Spleen (tissue), 13 donors: ENCODE data around the gene XG. TPM values are rescaled to one million over a fixed set of nuclear protein-coding genes. Genes with fewer than 3 reads are reported as not detected.
"Not testable (repeated sequence)": the region's sequence is repeated elsewhere in the genome, so short reads cannot be mapped to it uniquely, and the experiment has no call there.

Source experiments
- DNase-seq: peaks from one replicate; pipeline ENCODE4 v3.0.0-alpha.2; 2020
- H3K27ac ChIP-seq, 8 donors: fragments of 200-600 bp; sonication (generic) in 7 of 8; 1 replicate in 4 of 8; 2 replicates in 4 of 8; pipeline versions ENCODE4 v1.5.0 to v1.8.0; 2016 to 2021; ENCODE audit warnings: inconsistent platforms in 4 of 8, mild to moderate bottlenecking in 4 of 8, moderate library complexity in 1 of 8
- H3K27me3 ChIP-seq, 7 donors: fragments of 200-600 bp; sonication (generic) in 6 of 7; replicated peaks in 1 of 7; 1 replicate in 4 of 7; 2 replicates in 3 of 7; pipeline versions ENCODE4 v1.5.0 to v1.8.0; 2016 to 2021; ENCODE audit warnings: inconsistent platforms in 3 of 7, mild to moderate bottlenecking in 1 of 7
- H3K36me3 ChIP-seq, 6 donors: fragments of 200-600 bp; sonication (generic) in 5 of 6; 1 replicate in 4 of 6; 2 replicates in 2 of 6; pipeline versions ENCODE4 v1.5.0 to v1.8.0; 2016 to 2021; ENCODE audit warnings: inconsistent platforms in 2 of 6
- H3K4me1 ChIP-seq, 6 donors: fragments of 200-600 bp; sonication (generic) in 5 of 6; 1 replicate in 3 of 6; 2 replicates in 3 of 6; pipeline versions ENCODE4 v1.5.0 to v1.8.0; 2016 to 2021; ENCODE audit warnings: inconsistent platforms in 3 of 6
- H3K4me3 ChIP-seq, 8 donors: fragments of 200-600 bp; sonication (generic) in 7 of 8; 1 replicate in 4 of 8; 2 replicates in 4 of 8; pipeline versions ENCODE4 v1.5.0 to v1.8.0; 2016 to 2021; ENCODE audit warnings: inconsistent platforms in 4 of 8, mild to moderate bottlenecking in 4 of 8, moderate library complexity in 2 of 8
- H3K9me3 ChIP-seq, 8 donors: fragments of 200-600 bp; sonication (generic) in 7 of 8; 1 replicate in 4 of 8; 2 replicates in 4 of 8; pipeline versions ENCODE4 v1.5.0 to v1.8.0; 2016 to 2021; ENCODE audit warnings: inconsistent platforms in 4 of 8
- CTCF ChIP-seq, 11 experiments: fragments of 200-600 bp in 7 of 11; fragments of 450-650 bp in 4 of 11; sonication (generic) in 4 of 11; IDR thresholded peaks in 8 of 11; conservative IDR thresholded peaks in 3 of 11; 1 replicate in 7 of 11; 2 replicates in 4 of 11; pipeline versions ENCODE4 v1.4.0 to v1.8.0; 2016 to 2021; ENCODE audit warnings: antibody characterized with exemption in 11 of 11, inconsistent platforms in 4 of 11, mild to moderate bottlenecking in 1 of 11
- POLR2A ChIP-seq, 3 donors: fragments of 450-650 bp; IDR thresholded peaks; one replicate each; pipeline ENCODE4 v1.5.1; 2017; ENCODE audit warnings: antibody characterized with exemption in 3 of 3, mild to moderate bottlenecking in 1 of 3
- POLR2AphosphoS5 ChIP-seq, 3 donors: sonication (generic); formaldehyde crosslinking; IDR thresholded peaks; one replicate each; pipeline ENCODE4 v1.5.1; 2017; ENCODE audit warnings: antibody characterized with exemption in 3 of 3
- WGBS, 5 donors: extraction: QIAGEN DNeasy Blood & Tissue Kit in 3 of 5; methylation state at CpG; one replicate each; pipeline versions ENCODE4 v1.1.5 to v1.1.7; 2013 to 2018; 5-methylcytosine and 5-hydroxymethylcytosine counted together
- intact Hi-C: fragments of 100-400 bp; cut with DNase I; formaldehyde crosslinking; loops from one replicate; pipeline ENCODE4 v1.15.0; 2023; ENCODE audit warnings: low total_unique reads
- long read RNA-seq, 2 donors: transcript quantifications; one replicate each; lab custom pipeline, GENCODE V29; 2026
- polyA plus RNA-seq, 3 donors: library from polyadenylated mRNA; stranded (reverse); fragments of 200-250 nt; gene quantifications; one replicate each; pipeline ENCODE4 v1.2.1, GENCODE V29; 2013
- total RNA-seq, 7 donors: library from RNA; depleted of rRNA in 3 of 7; stranded (reverse); fragments of >200 nt in 3 of 7; fragmentation: NEBNext Ultra II Directional in 4 of 7; extraction: Animal tissue kit (Norgen Biotek cat#: 25700) in 4 of 7; gene quantifications; one replicate each; pipeline versions ENCODE4 v1.1.0 to v1.2.1, GENCODE V29; 2016 to 2021
- donor health status: healthy with polysubstance abuse.
- donor health status: DM: no; HTN: no; CAD: no; lungs with moderate emphysema.
- donor health status: DM: no; HTN: no; CAD: no.
- donor health status: Bipolar disorder and iron deficiency.
- donor health status: healthy.
- donor health status: DM: no; HTN: no; CAD: no.
- donor health status: DM: yes; HTN: yes; CAD: no.

Gene XG
- total RNA-seq (under 1 TPM in 3 of 7 donors, not detected in 4; 0.19 to 0.87 (median 0.32) TPM), polyA plus RNA-seq (under 1 TPM; 0.03 to 0.22 (median 0.15) TPM)
- long read RNA-seq, donor 1: 0 reads
- long read RNA-seq, donor 2: 0 reads

- H3K36me3 ChIP-seq, H3K9me3 ChIP-seq, intact Hi-C loops, H3K4me3 ChIP-seq, H3K27ac ChIP-seq, DNase-seq, H3K27me3 ChIP-seq, H3K4me1 ChIP-seq: not testable (repeated sequence)
- WGBS, 5 donors: 82 to 90% (median 86%) methylated on average over 9 to 11 of the region's 11 CpGs
Measured at GRCh38 chrX:2751874-2752300, at the start of gene XG. XG (plus strand) TSS chrX:2752040; CDS start chrX:2752275, 235 bp downstream.

- Histone ChIP-seq H3K4me3 (no peak overlapping the region), H3K9me3 (no peaks in the 10 kb centered on the region), H3K36me3 (peaks cover 0 to 20% (median 0%) of the 10 kb centered on the region in 6 donors), H3K27ac (peak overlapping the region in 4 of 8 donors; percentile 58 to 75 (median 72)), H3K27me3 (no peaks in the 10 kb centered on the region), H3K4me1 (peaks cover 38 to 99% (median 87%) of the 10 kb centered on the region in 6 donors)
- intact Hi-C loops: no loop called here
- WGBS, 5 donors: 59 to 69% (median 61%) methylated on average over 14 of the region's 14 CpGs
- TF ChIP-seq CTCF (IDR thresholded peaks at IDR 0.05 in 8 of 11, conservative IDR thresholded peaks at IDR 0.05 in 3 of 11) (peak in 2 of 11 experiments; percentile 16 to 28), POLR2A (IDR thresholded peaks at IDR 0.05) (no peak), POLR2AphosphoS5 (IDR thresholded peaks at IDR 0.05) (no peak)
- DNase-seq: no peak
Measured at GRCh38 chrX:2703991-2704369, 47.9 kb upstream of the XG start.

- 56 to 72% (median 65%) methylated on average over 18 of the region's 18 CpGs for WGBS, 5 donors
- no peak for TF ChIP-seq POLR2A (IDR thresholded peaks at IDR 0.05)
- TF ChIP-seq POLR2AphosphoS5 (IDR thresholded peaks at IDR 0.05): peak in 1 of 3 donors; percentile 75
- intact Hi-C loops: no loop called here
- H3K36me3 ChIP-seq: peaks cover 0 to 7% (median 0%) of the 10 kb centered on the region in 6 donors
- peaks cover 50 to 99% (median 92%) of the 10 kb centered on the region in 6 donors for H3K4me1 ChIP-seq
- H3K9me3 ChIP-seq: no peaks in the 10 kb centered on the region
- H3K27me3 ChIP-seq: no peaks in the 10 kb centered on the region
- H3K27ac ChIP-seq: peak overlapping the region in 6 of 8 donors; percentile 30 to 75 (median 66)
- peak; percentile 53 for DNase-seq
- peak overlapping the region in 1 of 8 donors; percentile 9 for H3K4me3 ChIP-seq
Measured at GRCh38 chrX:2705046-2705832, 46.6 kb upstream of the XG start.

GRCh38 chrX:2707334-2707760, 44.5 kb upstream of the XG start:
- peaks cover 0 to 15% (median 0%) of the 10 kb centered on the region in 6 donors for H3K36me3 ChIP-seq
- 1 to 13% (median 4%) methylated on average over 10 to 12 of the region's 12 CpGs for whole genome bisulfite sequencing, 5 donors
- peak overlapping the region in 7 of 8 donors; percentile 48 to 80 (median 70) for H3K27ac ChIP-seq
- TF ChIP-seq CTCF (IDR thresholded peaks at IDR 0.05 in 8 of 11, conservative IDR thresholded peaks at IDR 0.05 in 3 of 11) (no peak), POLR2A (IDR thresholded peaks at IDR 0.05) (no peak), POLR2AphosphoS5 (IDR thresholded peaks at IDR 0.05) (peak in 2 of 3 donors; percentile 75 to 90)
- H3K4me3 ChIP-seq: peak overlapping the region in 2 of 8 donors; percentile 11 to 28
- H3K9me3 ChIP-seq: no peaks in the 10 kb centered on the region
- DNase-seq: peak; percentile 87
- intact Hi-C loops: no loop called here
- no peaks in the 10 kb centered on the region for H3K27me3 ChIP-seq
- H3K4me1 ChIP-seq: peaks cover 46 to 100% (median 88%) of the 10 kb centered on the region in 6 donors

GRCh38 chrX:2708021-2708420, 43.8 kb upstream of the XG start:
- no peaks in the 10 kb centered on the region for H3K9me3 ChIP-seq
- DNase-seq: peak; percentile 34
- H3K36me3 ChIP-seq: peaks cover 0 to 22% (median under 1%) of the 10 kb centered on the region in 6 donors
- TF ChIP-seq POLR2A (IDR thresholded peaks at IDR 0.05) (no peak), CTCF (IDR thresholded peaks at IDR 0.05 in 8 of 11, conservative IDR thresholded peaks at IDR 0.05 in 3 of 11) (peak in 3 of 11 experiments; percentile 7 to 13 (median 11))
- H3K4me3 ChIP-seq: peak overlapping the region in 1 of 8 donors; percentile 28
- peak overlapping the region in 7 of 8 donors; percentile 48 to 80 (median 70) for H3K27ac ChIP-seq
- intact Hi-C loops: no loop called here
- H3K27me3 ChIP-seq: no peaks in the 10 kb centered on the region
- WGBS, 5 donors: 31 to 68% (median 47%) methylated on average over 6 of the region's 6 CpGs
- H3K4me1 ChIP-seq: peaks cover 43 to 98% (median 82%) of the 10 kb centered on the region in 6 donors
